Ovary (tissue), 9 donors: ENCODE data around the gene GPR85. TPM values are rescaled to one million over a fixed set of nuclear protein-coding genes. Genes with fewer than 3 reads are reported as not detected.
A peak's percentile ranks its signal among the peaks of the same experiment; 100 is the strongest.
"Not testable (repeated sequence)": the region's sequence is repeated elsewhere in the genome, so short reads cannot be mapped to it uniquely, and the experiment has no call there.

Experiments
- DNase-seq, 5 donors: peaks; one replicate each; pipeline ENCODE4 v3.0.0-alpha.2; 2019 to 2020
- H3K27ac ChIP-seq, 2 donors: fragments of 200-600 bp; one replicate each; pipeline versions ENCODE4 v1.5.1 to v1.8.0; 2019 to 2022
- H3K27me3 ChIP-seq: fragments of 200-600 bp; one replicate; pipeline ENCODE4 v1.8.0; 2022
- H3K36me3 ChIP-seq: fragments of 200-600 bp; sonication (generic); one replicate; pipeline ENCODE4 v1.5.1; 2019
- H3K4me1 ChIP-seq: one replicate; pipeline ENCODE4 v1.8.1; 2013; ENCODE audit warnings: mild to moderate bottlenecking, moderate library complexity; ENCODE audit not compliant: insufficient read depth
- H3K4me3 ChIP-seq: fragments of 200-600 bp; sonication (generic); one replicate; pipeline ENCODE4 v1.5.1; 2017
- H3K9me3 ChIP-seq, 2 donors: fragments of 200-600 bp in 1 of 2; sonication (generic) in 1 of 2; one replicate each; pipeline versions ENCODE4 v1.5.1 to v1.8.1; 2013 to 2019; ENCODE audit warnings: mild to moderate bottlenecking in 1 of 2, moderate library complexity in 1 of 2
- CTCF ChIP-seq, 3 donors: fragments of 450-650 bp in 2 of 3; fragments of 200-600 bp in 1 of 3; IDR thresholded peaks; one replicate each; pipeline versions ENCODE4 v1.5.1 to v1.8.0; 2016 to 2022; ENCODE audit warnings: antibody characterized with exemption in 3 of 3, mild to moderate bottlenecking in 1 of 3
- EP300 ChIP-seq: sonication (generic); formaldehyde crosslinking; IDR thresholded peaks from one replicate; pipeline ENCODE4 v1.6.1; 2017; ENCODE audit warnings: antibody characterized with exemption
- POLR2A ChIP-seq: fragments of 450-650 bp; IDR thresholded peaks from one replicate; pipeline ENCODE4 v1.6.1; 2017; ENCODE audit warnings: antibody characterized with exemption, mild to moderate bottlenecking, moderate library complexity
- WGBS, 3 donors: extraction: QIAGEN DNeasy Blood & Tissue Kit in 1 of 3; methylation state at CpG; one replicate each; pipeline versions ENCODE4 v1.1.5 to v1.1.7; 2013 to 2017; 5-methylcytosine and 5-hydroxymethylcytosine counted together
- intact Hi-C, 4 donors: fragments of 100-400 bp; cut with DNase I; formaldehyde crosslinking; loops; one replicate each; pipeline versions ENCODE4 v1.11.0 to v1.15.1; 2022 to 2023
- polyA plus RNA-seq, 2 donors: library from polyadenylated mRNA; stranded (reverse); fragments of 200-250 nt in 1 of 2; fragments of 350-450 nt in 1 of 2; fragmentation: Illumina TruSeq in 1 of 2; extraction: RNeasy Lipid Tissue Mini Kit (QIAGEN cat#74804) in 1 of 2; gene quantifications; one replicate each; pipeline ENCODE4 v1.2.3, GENCODE V29; 2013 to 2014
- total RNA-seq, 7 donors: library from RNA; depleted of rRNA in 2 of 7; stranded (reverse); fragments of >200 nt in 2 of 7; fragmentation: NEBNext Ultra II Directional in 3 of 7; extraction: Animal tissue kit (Norgen Biotek cat#: 25700) in 3 of 7; gene quantifications; one replicate each; pipeline versions ENCODE4 v1.1.0 to v1.2.4, GENCODE V29; 2016 to 2023
- donor health status: DM: no; HTN: no; CAD: no; lungs with moderate emphysema.
- donor health status: DM: no; HTN: no; CAD: no.
- donor health status: Bipolar disorder and iron deficiency.
- donor health status: DM: yes; HTN: yes; CAD: no.
- donor health status: DM: no; HTN: no; CAD: no.
- donor health status: DM: yes; HTN: yes; CAD: no.

The GPR85 gene
- total and polyA plus RNA-seq, 9 donors = 0.08 to 1.1 (median 0.38) TPM; not detected in 1

GRCh38 chr7:113122744-113123143 is 36.1 kb upstream of the GPR85 start:
- Histone ChIP-seq H3K27ac (no peak overlapping the region), H3K27me3 (no peaks in the 10 kb centered on the region), H3K9me3 (no peaks in the 10 kb centered on the region), H3K4me1 (no peaks in the 10 kb centered on the region), H3K36me3 (no peaks in the 10 kb centered on the region), H3K4me3 (no peak overlapping the region)
- intact Hi-C loops = no loop called here
- DNase-seq = no peak
- TF ChIP-seq POLR2A (no peak), EP300 (no peak), CTCF (IDR thresholded peaks at IDR 0.05) (no peak)

GRCh38 chr7:113120647-113121046 is 34.0 kb upstream of the GPR85 start:
- TF ChIP-seq POLR2A = no peak
- no peak for TF ChIP-seq EP300
- TF ChIP-seq CTCF (IDR thresholded peaks at IDR 0.05) = no peak
- Histone ChIP-seq H3K4me3 (no peak overlapping the region), H3K27me3 (no peaks in the 10 kb centered on the region), H3K36me3 (no peaks in the 10 kb centered on the region), H3K9me3 (no peaks in the 10 kb centered on the region), H3K27ac (no peak overlapping the region), H3K4me1 (no peaks in the 10 kb centered on the region)
- no peak for DNase-seq
- intact Hi-C loops = no loop called here
- WGBS, 3 donors = 67 to 84% (median 81%) methylated on average over 1 of the region's 1 CpG

- 68 to 76% (median 74%) methylated on average over 6 of the region's 6 CpGs for WGBS, 3 donors
- no peak for TF ChIP-seq EP300
- intact Hi-C loops = no loop called here
- Histone ChIP-seq H3K4me3 (no peak overlapping the region), H3K27me3 (no peaks in the 10 kb centered on the region), H3K27ac (no peak overlapping the region), H3K9me3 (no peaks in the 10 kb centered on the region), H3K4me1 (no peaks in the 10 kb centered on the region), H3K36me3 (no peaks in the 10 kb centered on the region)
- DNase-seq = no peak
Observed at GRCh38 chr7:113119429-113119828, 32.8 kb upstream of the GPR85 start.

- peak; percentile 83 to 89 (median 86) for DNase-seq
- intact Hi-C loops = no loop called here
- peak within 1 kb of the TSS; percentile 48 for H3K4me3 ChIP-seq
- 0% methylated on average over 35 of the region's 35 CpGs for WGBS, 3 donors
- H3K36me3 ChIP-seq = no peaks in the 10 kb centered on the region
- TF ChIP-seq CTCF (IDR thresholded peaks at IDR 0.05) = no peak
- TF ChIP-seq POLR2A = peak; percentile 76
- H3K4me1 ChIP-seq = no peaks in the 10 kb centered on the region
- H3K27me3 ChIP-seq = no peaks in the 10 kb centered on the region
- H3K9me3 ChIP-seq = no peaks in the 10 kb centered on the region
- H3K27ac ChIP-seq = no peak within 1 kb of the TSS
Observed at GRCh38 chr7:113118074-113118959, 31.7 kb upstream of the GPR85 start, which contains the start of gene SMIM30. Gene SMIM30 (minus strand): TSS chr7:113118554. CDS start chr7:113117578, 976 bp downstream.

GRCh38 chr7:113117374-113117774 is 30.7 kb upstream of the GPR85 start:
- H3K27ac ChIP-seq, intact Hi-C loops, H3K4me3 ChIP-seq, H3K4me1 ChIP-seq, DNase-seq, H3K9me3 ChIP-seq, H3K36me3 ChIP-seq, H3K27me3 ChIP-seq: not testable (repeated sequence)
- 76 to 78% (median 77%) methylated on average over 4 of the region's 4 CpGs for WGBS, 3 donors
